A673 (cell line): ENCODE data around the gene EYS. TPM values are rescaled to one million over a fixed set of nuclear protein-coding genes. Genes with fewer than 3 reads are reported as not detected.
A peak's percentile ranks its signal among the peaks of the same experiment; 100 is the strongest.
"Not testable (repeated sequence)": the region's sequence is repeated elsewhere in the genome, so short reads cannot be mapped to it uniquely, and the experiment has no call there.

Experiments
- BruUV-seq: library from RNA; stranded (reverse); fragments of 400-500 nt; replicated peaks from 2 replicates; lab custom pipeline; 2021; lab: Mats Ljungman, UMichigan
- CTCF ChIA-PET: fragments of 300-600 bp; sonication (Branson Sonifier 250); formaldehyde crosslinking; loops from one replicate; lab custom pipeline; 2022; ENCODE audit warnings: antibody characterized with exemption; lab: Charles Lee
- POLR2A ChIA-PET: fragments of 300-600 bp; sonication (Branson Sonifier 250); formaldehyde crosslinking; loops from one replicate; lab custom pipeline; 2022; ENCODE audit warnings: antibody characterized with exemption; ENCODE audit not compliant: low non-redundant PET; lab: Charles Lee
- DNase-seq: peaks from one replicate; pipeline ENCODE4 v3.0.0-alpha.2; 2015; ENCODE audit warnings: low spot score
- H3K27ac ChIP-seq: fragments of 200-600 bp; sonication (generic); 2 replicates; pipeline ENCODE4 v1.5.1; 2016; ENCODE audit warnings: mixed run types, low read depth, mild to moderate bottlenecking, mixed read lengths, antibody characterized with exemption, low read length; ENCODE audit not compliant: poor library complexity, severe bottlenecking
- H3K27me3 ChIP-seq: fragments of 200-600 bp; sonication (generic); replicated peaks from 2 replicates; pipeline ENCODE4 v1.6.1; 2017; ENCODE audit warnings: mixed run types, low read depth, mild to moderate bottlenecking, mixed read lengths, antibody characterized with exemption, low read length; ENCODE audit not compliant: insufficient read depth, poor library complexity
- H3K36me3 ChIP-seq: fragments of 200-600 bp; sonication (generic); 2 replicates; pipeline ENCODE4 v1.6.1; 2016; ENCODE audit warnings: mixed run types, mild to moderate bottlenecking, mixed read lengths, antibody characterized with exemption, low read length; ENCODE audit not compliant: insufficient read depth, poor library complexity, severe bottlenecking
- H3K4me1 ChIP-seq: fragments of 200-600 bp; sonication (generic); 2 replicates; pipeline ENCODE4 v1.6.1; 2017; ENCODE audit warnings: mixed run types, mild to moderate bottlenecking, mixed read lengths, antibody characterized with exemption, low read length; ENCODE audit not compliant: insufficient read depth, poor library complexity, severe bottlenecking
- H3K4me3 ChIP-seq: fragments of 200-600 bp; sonication (generic); 2 replicates; pipeline ENCODE4 v1.5.1; 2016; ENCODE audit warnings: low read depth, mixed run types, mild to moderate bottlenecking, mixed read lengths, low read length; ENCODE audit not compliant: poor library complexity, severe bottlenecking
- H3K9me3 ChIP-seq: fragments of 200-600 bp; sonication (generic); 2 replicates; pipeline ENCODE4 v1.6.1; 2016; ENCODE audit warnings: mixed run types, low read depth, mild to moderate bottlenecking, mixed read lengths, antibody characterized with exemption, low read length; ENCODE audit not compliant: poor library complexity, severe bottlenecking
- CTCF ChIP-seq: fragments of 300-800, 200-600 bp; sonication (generic); conservative IDR thresholded peaks from 2 replicates; pipeline ENCODE4 v1.5.1; 2017; ENCODE audit warnings: low read depth, mild to moderate bottlenecking, antibody characterized with exemption, low read length, moderate library complexity, mixed read lengths
- EZH2 ChIP-seq: fragments of 200-600 bp; sonication (generic); IDR thresholded peaks from 2 replicates; pipeline ENCODE4 v1.6.1; 2017; ENCODE audit warnings: borderline replicate concordance, low read depth, mild to moderate bottlenecking, mixed read lengths, antibody characterized with exemption, low read length; ENCODE audit not compliant: poor library complexity, severe bottlenecking
- intact Hi-C: fragments of 100-400 bp; cut with micrococcal nuclease; formaldehyde crosslinking; loops from one replicate; pipeline ENCODE4 v1.10.0; 2022; ENCODE audit not compliant: unreplicated experiment
- total RNA-seq: library from RNA; stranded (reverse); gene quantifications from 2 replicates; pipeline ENCODE4 v1.2.3, GENCODE V29; 2021

EYS gene
- total RNA-seq, 1 experiment from 2014 or later, result 0.47 TPM

- H3K9me3 ChIP-seq, result no peaks in the 10 kb centered on the region
- H3K27me3 ChIP-seq, result no peaks in the 10 kb centered on the region
- H3K4me1 ChIP-seq, result no peaks in the 10 kb centered on the region
- H3K36me3 ChIP-seq, result no peaks in the 10 kb centered on the region
- ChIA-PET POLR2A (no interaction called here), CTCF (no interaction called here)
- H3K27ac ChIP-seq, result no peak overlapping the region
- BruUV-seq, result no TSS peak
- peak; percentile 40 for DNase-seq
- H3K4me3 ChIP-seq, result no peak overlapping the region
- TF ChIP-seq EZH2 (no peak), CTCF (no peak)
- intact Hi-C loops, result no loop called here
These were observed 1966.3 kb downstream of the EYS start for GRCh38 chr6:63740709-63741108.

GRCh38 chr6:63739094-63739687 is 1967.8 kb downstream of the EYS start:
- no peaks in the 10 kb centered on the region for H3K27me3 ChIP-seq
- intact Hi-C loops, result no loop called here
- H3K27ac ChIP-seq, result no peak overlapping the region
- BruUV-seq, result no TSS peak
- TF ChIP-seq CTCF (no peak), EZH2 (no peak)
- no peaks in the 10 kb centered on the region for H3K4me1 ChIP-seq
- no peak for DNase-seq
- no peaks in the 10 kb centered on the region for H3K9me3 ChIP-seq
- H3K36me3 ChIP-seq, result no peaks in the 10 kb centered on the region
- ChIA-PET CTCF (no interaction called here), POLR2A (no interaction called here)
- H3K4me3 ChIP-seq, result no peak overlapping the region

- BruUV-seq, H3K27ac ChIP-seq, intact Hi-C loops, H3K9me3 ChIP-seq, H3K4me1 ChIP-seq, H3K36me3 ChIP-seq, POLR2A ChIA-PET, DNase-seq, H3K4me3 ChIP-seq, H3K27me3 ChIP-seq, CTCF ChIA-PET: not testable (repeated sequence)
These were observed 1968.8 kb downstream of the EYS start for GRCh38 chr6:63738190-63738589.

GRCh38 chr6:63734923-63735322 is 1972.1 kb downstream of the EYS start:
- Histone ChIP-seq H3K36me3 (no peaks in the 10 kb centered on the region), H3K27ac (no peak overlapping the region), H3K9me3 (no peaks in the 10 kb centered on the region), H3K4me1 (no peaks in the 10 kb centered on the region), H3K4me3 (no peak overlapping the region), H3K27me3 (no peaks in the 10 kb centered on the region)
- POLR2A ChIA-PET, result no interaction called here
- DNase-seq, result no peak
- TF ChIP-seq EZH2 (no peak), CTCF (no peak)
- no TSS peak for BruUV-seq
- CTCF ChIA-PET, result no interaction called here
- intact Hi-C loops, result no loop called here
